Ureter (tissue), 1 donor: ENCODE data around the gene NHP2. TPM values are rescaled to one million over a fixed set of nuclear protein-coding genes. Genes with fewer than 3 reads are reported as not detected.
"Not testable (repeated sequence)": the region's sequence is repeated elsewhere in the genome, so short reads cannot be mapped to it uniquely, and the experiment has no call there.

Source experiments
- DNase-seq: peaks from one replicate; pipeline ENCODE4 v3.0.0-alpha.2; 2020; ENCODE audit warnings: low spot score
- total RNA-seq: library from RNA; stranded (reverse); gene quantifications from one replicate; pipeline ENCODE4 v1.2.4, GENCODE V29; 2023
- donor health status: DM: yes; HTN: yes; CAD: no.

Gene NHP2
- total RNA-seq, 1 donor from 2014 or later, result 183 TPM

DNA sequence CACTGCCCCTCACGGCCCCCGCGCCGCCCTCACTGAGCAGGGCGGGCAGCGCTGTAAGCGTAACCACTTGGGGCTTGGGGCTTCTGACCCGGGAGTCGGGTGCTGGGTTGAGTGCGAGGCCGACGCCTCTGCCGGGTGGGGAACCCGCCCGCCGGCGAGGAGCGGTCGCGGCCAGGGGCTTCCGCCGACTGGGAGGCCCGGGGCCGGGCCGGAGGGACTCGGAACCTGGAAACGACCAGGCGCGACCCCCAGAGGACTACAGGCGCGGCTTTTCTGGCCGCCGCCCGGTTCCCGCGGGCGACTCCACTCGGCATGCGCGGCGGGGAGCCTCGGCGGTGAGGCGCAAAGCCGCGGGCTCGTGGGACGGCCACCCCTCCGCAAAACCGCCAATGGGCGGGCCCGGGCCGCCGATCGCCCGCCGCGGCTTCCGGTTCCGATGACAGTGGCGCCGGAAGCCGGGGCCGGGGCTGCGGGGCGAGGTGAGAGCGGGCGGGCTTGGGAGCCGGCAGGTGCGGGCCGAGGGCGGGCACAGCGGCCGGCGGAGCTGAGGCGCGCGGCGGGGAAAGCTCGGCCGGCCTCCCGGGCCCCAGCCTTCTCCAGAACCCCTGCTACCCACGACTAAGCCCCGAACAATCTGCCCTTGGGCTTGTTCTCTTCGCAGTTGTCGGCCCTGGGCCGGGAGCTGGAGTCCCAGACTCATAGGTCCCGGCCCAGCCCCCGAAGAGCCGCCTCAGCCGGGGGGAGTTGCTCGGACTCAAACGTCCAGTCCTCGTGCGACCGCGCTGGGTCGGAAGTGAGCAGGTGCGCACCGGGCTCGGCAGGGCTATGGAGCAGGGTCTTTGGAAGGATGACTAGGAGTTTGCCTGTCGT, 22.9 kb downstream of the NHP2 start, which contains the start of gene RMND5B:
Gene RMND5B (plus strand): TSS at position 439 of the 870 bp plus-strand sequence. CDS start 7,106 bp downstream, outside the sequence.
- peak; percentile 84 for DNase-seq

DNA sequence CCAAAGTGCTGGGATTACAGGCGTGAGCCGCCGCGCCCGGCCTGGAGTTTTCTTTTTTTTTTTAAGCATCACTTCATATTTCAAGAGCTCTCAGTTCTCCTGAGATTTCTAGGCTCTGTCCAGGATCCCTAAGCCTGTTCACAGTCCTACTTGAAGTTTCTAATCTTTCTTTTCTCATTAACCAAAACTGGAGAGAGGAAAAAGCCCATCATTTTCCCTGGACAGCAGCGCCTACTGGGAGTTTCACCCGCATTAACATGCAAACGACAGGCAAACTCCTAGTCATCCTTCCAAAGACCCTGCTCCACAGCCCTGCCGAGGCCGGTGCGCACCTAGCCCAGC, 23.5 kb downstream of the NHP2 start:
- DNase-seq, result not testable (repeated sequence)

- DNase-seq, result no peak
Observed at GRCh38 chr5:178129296-178129695, 24.4 kb downstream of the NHP2 start.

GRCh38 chr5:178127300-178128009, 26.2 kb downstream of the NHP2 start:
- DNase-seq, result not testable (repeated sequence)

DNA sequence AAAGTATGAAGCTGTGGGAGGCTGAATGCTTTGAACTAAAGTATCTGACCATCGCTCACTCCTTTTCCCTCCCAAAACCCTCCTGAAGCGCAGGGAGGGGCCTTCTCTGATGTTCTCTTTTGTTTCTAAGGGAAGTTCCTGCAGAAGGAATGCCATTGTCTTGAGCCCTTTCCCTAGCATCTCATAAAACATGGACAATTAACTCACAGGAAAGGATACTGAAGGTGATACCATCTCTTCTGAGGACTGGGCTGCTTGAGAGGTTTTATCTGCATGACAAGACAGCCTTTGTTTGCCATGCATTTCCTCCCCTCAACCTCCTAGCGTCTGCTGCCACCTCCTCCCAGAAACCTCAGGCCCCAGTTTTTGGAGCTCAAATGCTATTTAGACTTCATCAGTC, 27.1 kb downstream of the NHP2 start:
- DNase-seq, result no peak

DNA sequence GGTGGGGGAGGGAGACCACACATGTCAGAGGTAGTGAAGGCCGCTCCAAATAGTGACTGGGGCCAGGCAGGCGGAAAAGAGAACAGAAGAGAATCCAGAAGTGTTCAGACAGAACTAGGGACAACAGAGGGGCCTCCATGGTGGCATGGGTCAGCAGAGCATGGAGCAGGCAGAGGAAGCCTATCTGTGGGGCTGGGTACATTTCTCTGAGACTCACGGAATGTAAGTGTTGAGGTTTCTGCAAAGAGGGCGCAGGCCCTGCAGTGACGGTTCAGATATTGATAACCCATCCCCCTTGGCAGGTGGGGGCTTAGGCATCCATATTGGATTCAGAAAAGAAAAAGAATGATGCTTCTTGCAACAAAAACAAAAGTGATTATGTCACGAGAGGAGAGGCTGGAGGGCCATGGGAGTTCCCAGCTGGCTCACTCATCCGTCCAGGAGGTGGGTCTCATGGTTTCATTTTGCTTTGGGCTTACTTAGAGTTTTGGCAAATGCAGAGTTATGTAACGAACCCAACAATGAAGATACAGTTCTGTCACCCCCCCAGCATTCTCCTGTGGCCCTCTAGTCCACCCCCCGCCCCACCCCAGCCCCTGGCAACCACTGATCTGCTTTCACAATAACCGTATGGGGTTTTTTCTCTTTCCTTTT, 28.3 kb downstream of the NHP2 start:
- DNase-seq, result no peak

DNA sequence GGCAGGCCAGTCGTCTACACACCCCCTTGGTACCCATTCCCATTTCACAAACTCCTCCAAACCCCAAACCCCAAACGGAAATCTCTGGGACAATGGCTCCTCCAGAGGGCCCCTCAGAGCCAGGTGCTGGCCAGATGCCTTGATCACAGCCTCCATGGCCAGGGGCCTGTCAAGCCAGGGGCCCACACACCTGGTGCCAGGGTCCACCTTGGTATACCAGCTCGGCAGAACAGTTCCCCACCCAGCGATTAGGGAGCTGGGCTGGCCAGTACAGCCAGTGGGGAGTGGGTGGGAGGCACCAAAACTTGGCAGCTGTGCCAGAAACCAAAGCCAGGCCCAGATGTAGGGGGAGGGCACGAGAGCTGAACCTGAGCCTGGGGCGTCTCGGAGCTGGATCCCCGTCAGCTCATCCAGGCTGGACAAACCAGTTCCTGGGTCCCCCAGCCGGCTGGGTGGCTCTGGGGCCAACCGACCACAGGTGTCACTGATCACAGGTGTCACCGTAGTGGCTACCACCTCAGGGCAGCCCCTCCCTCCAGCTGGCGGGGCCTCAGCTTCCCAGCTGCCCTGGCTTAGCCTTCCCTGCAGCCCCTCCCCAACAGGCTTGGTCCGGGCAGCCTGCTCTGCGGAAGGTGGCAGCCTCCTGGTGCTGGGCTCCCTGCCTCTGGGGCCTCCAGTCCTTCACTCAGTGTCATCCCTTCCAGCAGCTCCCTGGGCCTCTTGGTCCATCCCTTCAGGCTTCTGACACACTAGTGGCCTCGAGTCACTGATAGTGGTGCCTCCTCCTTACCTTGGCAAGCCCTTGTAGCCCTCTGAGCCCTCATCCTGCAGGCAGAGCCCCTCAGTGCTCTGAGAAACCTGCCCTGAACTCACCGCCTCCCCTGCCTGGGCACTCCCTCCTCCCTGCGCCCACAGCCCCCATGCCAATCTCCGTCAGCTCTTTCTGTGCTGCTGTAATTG, 29.4 kb downstream of the NHP2 start:
- peak; percentile 80 for DNase-seq

GRCh38 chr5:178123094-178123965, 30.4 kb downstream of the NHP2 start:
- DNase-seq, result no peak

GRCh38 chr5:178122346-178122745, 31.3 kb downstream of the NHP2 start:
- no peak for DNase-seq

GRCh38 chr5:178121391-178122276, 32.1 kb downstream of the NHP2 start:
- no peak for DNase-seq

GRCh38 chr5:178120607-178121357, 32.9 kb downstream of the NHP2 start:
- peak; percentile 82 for DNase-seq

DNA sequence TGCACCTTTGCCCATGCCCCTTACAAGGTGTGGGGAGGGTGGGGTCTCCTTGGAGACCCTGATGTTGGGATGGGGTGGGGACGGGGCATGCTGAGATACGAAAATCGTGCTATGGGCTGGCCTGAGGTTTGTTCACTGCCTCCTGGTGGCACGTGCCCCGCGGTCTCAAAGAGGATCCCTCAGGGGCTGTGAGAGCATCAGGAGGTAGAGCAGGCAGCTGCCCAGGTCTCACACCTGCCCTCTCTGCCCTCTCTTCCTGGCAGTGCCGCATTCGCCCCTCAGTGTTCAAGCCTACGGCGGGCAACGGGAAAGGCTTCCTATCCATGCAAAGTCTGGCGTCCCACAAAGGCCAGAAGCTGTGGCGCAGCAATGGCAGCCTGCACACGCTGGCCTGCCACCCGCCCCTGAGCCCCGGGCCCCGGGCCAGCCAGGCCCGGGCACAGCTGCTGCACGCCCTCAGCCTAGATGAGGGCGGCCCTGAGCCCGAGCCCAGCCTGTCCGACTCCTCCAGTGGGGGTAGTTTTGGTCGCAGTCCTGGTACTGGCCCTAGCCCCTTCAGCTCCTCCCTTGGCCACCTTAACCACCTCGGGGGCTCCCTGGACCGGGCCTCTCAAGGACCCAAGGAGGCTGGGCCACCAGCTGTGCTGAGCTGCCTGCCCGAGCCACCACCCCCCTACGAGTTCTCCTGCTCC, 33.6 kb downstream of the NHP2 start:
- no peak for DNase-seq

DNA sequence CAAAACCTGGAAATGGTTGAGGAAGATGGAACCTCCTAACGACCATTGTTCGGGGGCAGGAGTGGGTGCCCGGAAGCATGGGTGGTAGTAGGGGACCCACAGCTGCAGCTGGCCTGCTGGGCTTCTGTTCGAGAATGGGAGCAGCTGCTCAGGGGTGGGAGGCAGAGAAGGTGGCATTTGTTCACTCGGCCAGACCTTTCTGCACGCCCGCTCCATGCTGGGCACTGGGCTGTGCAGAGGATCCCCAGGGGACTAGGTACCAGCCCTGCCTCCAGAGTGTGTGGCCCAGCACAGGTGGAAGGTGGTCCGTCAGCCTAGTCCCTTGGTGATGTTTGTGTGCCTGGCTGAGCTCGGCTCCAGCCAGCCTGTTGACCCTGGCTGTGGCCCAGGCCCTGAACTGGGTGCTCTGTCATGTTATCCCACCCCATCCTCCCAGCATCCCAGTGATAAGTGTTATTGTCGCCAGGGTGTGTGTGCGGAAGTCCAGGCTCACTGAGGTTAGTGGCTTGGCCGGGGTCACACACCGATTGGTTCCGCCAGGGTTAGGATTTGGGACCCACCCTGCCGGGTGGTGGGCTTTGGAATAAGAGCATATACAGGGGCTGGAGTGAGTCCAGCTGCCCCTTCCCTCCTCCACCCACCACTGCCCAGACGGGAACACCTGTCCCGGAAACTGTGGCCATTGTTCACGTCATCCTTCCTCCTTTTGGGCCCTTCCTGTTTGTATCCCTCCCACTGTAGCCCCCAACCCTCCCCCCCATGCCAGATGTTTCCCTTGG, 35.6 kb downstream of the NHP2 start:
- DNase-seq, result no peak

DNA sequence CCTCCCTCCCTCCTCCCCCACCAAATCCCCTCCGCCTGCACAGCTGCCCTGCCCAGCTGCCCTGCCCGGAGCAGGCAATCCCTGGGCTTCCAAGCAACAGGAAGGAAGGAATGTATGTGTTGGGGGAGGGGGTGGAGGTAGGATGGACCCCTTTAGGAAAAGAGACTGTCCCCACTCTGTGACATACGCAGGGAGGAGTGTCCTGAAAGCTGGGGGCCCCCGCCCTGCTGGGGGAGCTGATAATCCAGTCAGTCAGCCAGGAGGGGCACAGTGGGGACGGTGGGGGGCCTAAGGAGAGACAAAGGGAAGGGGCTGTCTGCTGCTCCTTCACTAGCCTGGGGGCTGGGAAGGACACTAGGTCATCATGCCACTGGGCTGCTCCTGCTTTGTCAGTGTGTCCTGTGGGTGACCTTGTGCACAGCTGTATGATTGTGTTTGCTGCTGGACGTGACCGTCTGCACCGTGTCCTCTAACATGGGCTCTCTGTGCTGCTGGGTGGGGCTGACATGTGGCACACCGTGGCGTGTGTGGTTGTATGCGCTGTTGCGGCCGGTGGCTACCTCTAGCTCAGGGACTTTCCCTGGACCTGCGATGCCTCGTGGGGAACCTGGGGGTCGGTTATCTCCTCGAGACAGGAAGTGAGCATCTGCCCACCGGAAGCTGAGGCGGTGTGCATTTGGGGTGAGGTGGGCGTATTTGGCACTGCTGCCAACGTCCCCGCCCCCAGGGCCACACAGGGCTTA, 37.4 kb downstream of the NHP2 start:
- DNase-seq, result no peak

DNA sequence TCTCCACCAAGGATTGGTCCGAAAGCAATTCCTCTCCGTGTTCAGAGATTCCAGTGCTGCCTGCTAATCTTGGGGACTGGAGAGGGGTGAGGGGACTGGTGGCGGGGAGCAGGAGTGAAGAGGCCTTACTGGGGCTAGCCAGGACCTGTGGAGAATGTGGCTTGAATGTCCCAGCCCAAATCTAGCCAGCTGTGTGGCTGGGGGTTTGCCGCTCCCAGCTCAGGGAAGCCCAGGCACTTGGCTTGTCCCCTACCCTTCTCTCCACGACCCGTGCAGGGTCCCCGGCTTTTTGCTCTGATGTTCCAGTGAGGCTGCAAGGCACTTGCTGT, 37.9 kb downstream of the NHP2 start:
- no peak for DNase-seq

DNA sequence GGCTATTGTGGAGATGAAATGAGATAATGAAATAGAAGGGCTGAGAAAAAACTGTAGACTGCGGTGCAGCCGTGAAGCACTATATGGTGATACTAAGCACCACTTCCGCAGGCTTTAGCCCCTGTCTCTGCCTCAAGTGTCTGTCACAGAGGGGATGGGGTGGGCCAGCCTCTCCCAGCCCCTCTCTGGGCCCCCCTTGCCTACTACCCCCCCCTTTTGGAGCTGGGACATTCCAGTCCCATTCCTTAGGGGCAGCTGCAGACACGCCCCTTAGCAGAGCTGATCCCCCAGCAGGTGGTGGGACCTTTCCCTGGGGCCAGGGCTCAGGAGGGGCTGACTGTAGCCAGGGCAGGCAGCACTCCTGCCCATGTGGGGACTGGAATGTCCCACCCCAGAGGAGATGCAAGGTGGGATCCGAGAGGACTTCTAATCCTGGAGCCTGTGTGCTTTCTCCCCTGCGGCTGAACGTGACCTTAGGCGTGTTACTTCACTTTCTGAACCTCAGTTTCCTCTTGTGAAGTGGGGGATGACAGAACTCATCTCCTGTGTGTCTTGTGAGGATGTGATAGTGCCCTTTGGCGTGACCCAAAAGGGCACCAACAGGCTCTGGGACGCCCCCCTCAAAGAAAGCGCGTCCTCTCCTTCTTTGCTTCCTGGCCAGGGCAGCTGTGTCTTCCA, 38.4 kb downstream of the NHP2 start:
- DNase-seq, result no peak
